ENCODE measurements around the gene MYRFL. TPM values are rescaled to one million over a fixed set of nuclear protein-coding genes. Genes with fewer than 3 reads are reported as not detected.

MYRFL gene
- polyA plus RNA-seq, 1 donor, result 14.9 TPM

DNA sequence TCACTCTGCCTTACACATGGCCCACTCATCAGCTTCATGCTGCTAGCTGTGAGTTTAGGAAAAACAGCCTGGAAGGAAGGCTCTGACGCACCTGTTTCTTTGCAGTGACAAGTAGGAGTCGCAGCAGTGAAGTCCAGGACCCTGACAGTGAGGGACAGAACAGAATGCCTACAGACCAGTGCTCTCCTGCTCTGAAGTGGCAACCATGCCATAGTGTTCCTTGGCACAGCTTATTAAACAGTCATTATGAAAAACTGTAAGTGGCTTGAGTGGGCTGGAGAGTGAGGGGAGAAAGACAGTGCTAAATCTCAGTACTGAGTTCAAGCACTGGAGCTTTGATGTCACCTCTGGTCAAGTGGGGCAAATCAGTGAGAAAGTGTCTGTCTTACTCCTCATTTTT, 61.7 kb downstream of the MYRFL start:
- H3K9me3 ChIP-seq (ENCODE audit: control insufficient read depth, low read depth, low read length), result no peaks in the 10 kb centered on the region
- no peak overlapping the region for H3K4me3 ChIP-seq (ENCODE audit: low read length)
- H3K27me3 ChIP-seq (ENCODE audit: control insufficient read depth, insufficient read depth, low read length), result no peaks in the 10 kb centered on the region
- peaks cover 7% of the 10 kb centered on the region for H3K36me3 ChIP-seq (ENCODE audit: control insufficient read depth, insufficient read depth, low read length)
- H3K4me1 ChIP-seq (ENCODE audit: control insufficient read depth, insufficient read depth, low read length), result no peaks in the 10 kb centered on the region
- H3K27ac ChIP-seq (ENCODE audit: low read length), result no peak overlapping the region
- no CpG with 5 or more reads among the region's 2 CpGs for WGBS (ENCODE audit: insufficient coverage, low lambda C conversion rate)
- no peak for DNase-seq

GRCh38 chr12:69888901-69889300, 63.9 kb downstream of the MYRFL start:
- WGBS (ENCODE audit: insufficient coverage, low lambda C conversion rate), result no CpG with 5 or more reads among the region's 1 CpG
- Histone ChIP-seq H3K27me3 (ENCODE audit: control insufficient read depth, insufficient read depth, low read length) (no peaks in the 10 kb centered on the region), H3K4me1 (ENCODE audit: control insufficient read depth, insufficient read depth, low read length) (no peaks in the 10 kb centered on the region)

GRCh38 chr12:69894800-69895383, 69.9 kb downstream of the MYRFL start:
- Histone ChIP-seq H3K4me3 (ENCODE audit: low read length) (no peak overlapping the region), H3K27me3 (ENCODE audit: control insufficient read depth, insufficient read depth, low read length) (no peaks in the 10 kb centered on the region), H3K36me3 (ENCODE audit: control insufficient read depth, insufficient read depth, low read length) (peaks cover 9% of the 10 kb centered on the region), H3K9me3 (ENCODE audit: control insufficient read depth, low read depth, low read length) (no peaks in the 10 kb centered on the region), H3K4me1 (ENCODE audit: control insufficient read depth, insufficient read depth, low read length) (no peaks in the 10 kb centered on the region), H3K27ac (ENCODE audit: low read length) (no peak overlapping the region)
- WGBS (ENCODE audit: insufficient coverage, low lambda C conversion rate), result no CpG with 5 or more reads among the region's 4 CpGs
- DNase-seq, result no peak

More at GRCh38 chr12:69888901-69889300, 63.9 kb downstream of the MYRFL start:
- Histone ChIP-seq H3K4me3 (ENCODE audit: low read length) (no peak overlapping the region), H3K36me3 (ENCODE audit: control insufficient read depth, insufficient read depth, low read length) (peaks cover 5% of the 10 kb centered on the region), H3K9me3 (ENCODE audit: control insufficient read depth, low read depth, low read length) (no peaks in the 10 kb centered on the region), H3K27ac (ENCODE audit: low read length) (no peak overlapping the region)
- DNase-seq, result no peak

DNA sequence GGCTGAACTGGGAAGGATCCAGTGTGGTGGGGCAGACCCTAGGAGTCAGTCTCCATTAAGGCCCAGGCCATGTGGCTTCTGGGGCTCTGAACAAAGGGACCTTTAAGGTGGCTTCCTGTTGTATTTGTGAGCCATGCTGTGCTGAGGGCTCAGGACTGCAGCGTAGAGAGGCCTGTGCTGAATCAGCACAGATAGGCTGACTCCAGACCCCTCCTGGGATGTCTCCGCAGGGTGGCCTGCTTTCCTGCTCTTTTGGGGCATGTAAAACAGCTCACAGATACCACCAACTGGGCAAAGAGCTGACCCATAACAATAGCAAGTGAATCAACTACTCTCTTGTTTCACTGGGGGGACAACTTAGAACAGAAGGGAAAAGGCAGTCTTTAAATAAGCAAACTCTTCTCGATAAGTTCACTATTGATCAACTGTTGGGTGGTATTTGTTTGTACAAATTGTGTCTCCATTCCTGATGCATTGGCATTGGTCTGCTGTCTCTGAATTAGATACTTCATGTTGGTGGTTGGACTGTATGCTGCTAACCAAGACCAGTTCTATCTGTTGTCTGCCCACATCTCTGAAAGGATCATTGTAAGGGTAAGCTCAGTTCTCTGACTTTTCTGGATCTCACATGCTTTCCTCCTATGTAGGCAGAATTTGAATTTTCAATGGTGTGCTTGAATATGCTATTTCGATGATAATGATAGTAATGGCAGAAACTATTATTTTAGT, 71.8 kb downstream of the MYRFL start:
- Histone ChIP-seq H3K27me3 (ENCODE audit: control insufficient read depth, insufficient read depth, low read length) (no peaks in the 10 kb centered on the region), H3K4me3 (ENCODE audit: low read length) (no peak overlapping the region), H3K4me1 (ENCODE audit: control insufficient read depth, insufficient read depth, low read length) (no peaks in the 10 kb centered on the region), H3K36me3 (ENCODE audit: control insufficient read depth, insufficient read depth, low read length) (peaks cover 9% of the 10 kb centered on the region), H3K9me3 (ENCODE audit: control insufficient read depth, low read depth, low read length) (no peaks in the 10 kb centered on the region), H3K27ac (ENCODE audit: low read length) (no peak overlapping the region)
- no CpG with 5 or more reads among the region's 4 CpGs for WGBS (ENCODE audit: insufficient coverage, low lambda C conversion rate)
- no peak for DNase-seq

DNA sequence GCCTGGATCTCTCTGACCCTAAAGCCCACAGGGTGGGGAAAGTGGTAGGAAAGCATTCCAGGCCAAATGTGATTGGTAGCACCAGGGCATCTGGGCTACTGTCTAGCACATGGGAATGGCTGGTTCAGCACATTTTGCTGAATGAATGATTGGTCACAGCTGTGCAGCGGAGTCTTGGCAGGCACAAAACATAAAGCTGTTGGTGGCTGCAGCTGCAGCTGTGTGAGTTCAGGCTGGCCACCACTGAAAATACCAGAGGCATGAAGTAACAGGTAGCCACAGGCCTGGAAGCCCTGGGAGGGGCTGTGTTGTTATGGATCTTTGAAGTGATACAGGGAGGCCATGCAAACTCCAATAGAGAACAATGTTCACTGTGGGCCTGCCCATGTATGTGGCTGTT, 72.7 kb downstream of the MYRFL start:
- H3K27ac ChIP-seq (ENCODE audit: low read length), result no peak overlapping the region
- H3K4me1 ChIP-seq (ENCODE audit: control insufficient read depth, insufficient read depth, low read length), result no peaks in the 10 kb centered on the region
- no CpG with 5 or more reads among the region's 1 CpG for WGBS (ENCODE audit: insufficient coverage, low lambda C conversion rate)
- H3K27me3 ChIP-seq (ENCODE audit: control insufficient read depth, insufficient read depth, low read length), result no peaks in the 10 kb centered on the region
- no peaks in the 10 kb centered on the region for H3K9me3 ChIP-seq (ENCODE audit: control insufficient read depth, low read depth, low read length)
- H3K36me3 ChIP-seq (ENCODE audit: control insufficient read depth, insufficient read depth, low read length), result peaks cover 9% of the 10 kb centered on the region
- DNase-seq, result no peak
- no peak overlapping the region for H3K4me3 ChIP-seq (ENCODE audit: low read length)

DNA sequence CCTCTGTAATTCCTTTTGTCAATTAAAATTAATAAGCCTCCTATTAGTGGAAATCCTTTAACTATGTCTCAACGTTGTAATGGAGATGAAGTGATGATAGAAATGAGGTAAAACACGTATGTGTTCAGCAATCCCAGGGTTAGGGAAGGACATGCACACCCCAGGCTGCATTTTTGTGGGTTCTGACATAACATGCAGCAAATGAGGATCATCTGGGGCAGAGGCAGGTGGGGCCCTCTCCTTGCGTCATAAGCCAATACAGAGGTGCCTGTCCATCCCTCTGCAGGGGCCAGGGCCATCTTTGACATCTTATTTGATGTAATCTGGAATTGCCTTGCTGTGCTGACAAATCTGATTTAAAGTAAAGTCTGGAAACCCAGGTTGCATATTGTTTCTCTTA, 73.2 kb downstream of the MYRFL start:
- Histone ChIP-seq H3K27ac (ENCODE audit: low read length) (no peak overlapping the region), H3K36me3 (ENCODE audit: control insufficient read depth, insufficient read depth, low read length) (peaks cover 10% of the 10 kb centered on the region), H3K4me3 (ENCODE audit: low read length) (no peak overlapping the region), H3K4me1 (ENCODE audit: control insufficient read depth, insufficient read depth, low read length) (no peaks in the 10 kb centered on the region), H3K27me3 (ENCODE audit: control insufficient read depth, insufficient read depth, low read length) (no peaks in the 10 kb centered on the region), H3K9me3 (ENCODE audit: control insufficient read depth, low read depth, low read length) (no peaks in the 10 kb centered on the region)
- WGBS (ENCODE audit: insufficient coverage, low lambda C conversion rate), result no CpG with 5 or more reads among the region's 3 CpGs
- no peak for DNase-seq

GRCh38 chr12:69900720-69901131, 75.7 kb downstream of the MYRFL start:
- Histone ChIP-seq H3K9me3 (ENCODE audit: control insufficient read depth, low read depth, low read length) (no peaks in the 10 kb centered on the region), H3K27me3 (ENCODE audit: control insufficient read depth, insufficient read depth, low read length) (no peaks in the 10 kb centered on the region), H3K36me3 (ENCODE audit: control insufficient read depth, insufficient read depth, low read length) (peaks cover 15% of the 10 kb centered on the region), H3K27ac (ENCODE audit: low read length) (no peak overlapping the region), H3K4me1 (ENCODE audit: control insufficient read depth, insufficient read depth, low read length) (no peaks in the 10 kb centered on the region), H3K4me3 (ENCODE audit: low read length) (no peak overlapping the region)
- no CpG with 5 or more reads among the region's 4 CpGs for WGBS (ENCODE audit: insufficient coverage, low lambda C conversion rate)
- DNase-seq, result peak; percentile 61 to 73

- Histone ChIP-seq H3K27me3 (ENCODE audit: control insufficient read depth, insufficient read depth, low read length) (no peaks in the 10 kb centered on the region), H3K4me3 (ENCODE audit: low read length) (no peak overlapping the region), H3K9me3 (ENCODE audit: control insufficient read depth, low read depth, low read length) (no peaks in the 10 kb centered on the region), H3K4me1 (ENCODE audit: control insufficient read depth, insufficient read depth, low read length) (no peaks in the 10 kb centered on the region), H3K36me3 (ENCODE audit: control insufficient read depth, insufficient read depth, low read length) (peaks cover 19% of the 10 kb centered on the region), H3K27ac (ENCODE audit: low read length) (no peak overlapping the region)
- DNase-seq, result no peak
Observed at GRCh38 chr12:69901221-69901905, 76.3 kb downstream of the MYRFL start.

- no peak overlapping the region for H3K27ac ChIP-seq (ENCODE audit: low read length)
- H3K27me3 ChIP-seq (ENCODE audit: control insufficient read depth, insufficient read depth, low read length), result no peaks in the 10 kb centered on the region
- WGBS (ENCODE audit: insufficient coverage, low lambda C conversion rate), result no CpG with 5 or more reads among the region's 8 CpGs
- no peak overlapping the region for H3K4me3 ChIP-seq (ENCODE audit: low read length)
- H3K36me3 ChIP-seq (ENCODE audit: control insufficient read depth, insufficient read depth, low read length), result peaks cover 27% of the 10 kb centered on the region
- H3K4me1 ChIP-seq (ENCODE audit: control insufficient read depth, insufficient read depth, low read length), result no peaks in the 10 kb centered on the region
- no peaks in the 10 kb centered on the region for H3K9me3 ChIP-seq (ENCODE audit: control insufficient read depth, low read depth, low read length)
- DNase-seq, result no peak
Observed at GRCh38 chr12:69903548-69903947, 78.5 kb downstream of the MYRFL start.

- no peaks in the 10 kb centered on the region for H3K27me3 ChIP-seq (ENCODE audit: control insufficient read depth, insufficient read depth, low read length)
- H3K36me3 ChIP-seq (ENCODE audit: control insufficient read depth, insufficient read depth, low read length), result peaks cover 27% of the 10 kb centered on the region
- no peak overlapping the region for H3K4me3 ChIP-seq (ENCODE audit: low read length)
- DNase-seq, result no peak
- WGBS (ENCODE audit: insufficient coverage, low lambda C conversion rate), result no CpG with 5 or more reads among the region's 1 CpG
- H3K27ac ChIP-seq (ENCODE audit: low read length), result no peak overlapping the region
- no peaks in the 10 kb centered on the region for H3K4me1 ChIP-seq (ENCODE audit: control insufficient read depth, insufficient read depth, low read length)
- no peaks in the 10 kb centered on the region for H3K9me3 ChIP-seq (ENCODE audit: control insufficient read depth, low read depth, low read length)
Observed at GRCh38 chr12:69904777-69905176, 79.8 kb downstream of the MYRFL start.
